Aorta (tissue), 5 donors: ENCODE results near the gene AGBL1. TPM values are rescaled to one million over a fixed set of nuclear protein-coding genes. Genes with fewer than 3 reads are reported as not detected.

ENCODE experiments used
- ATAC-seq: fragments of 200-7000 bp; cut with Tn5 transposase; one replicate; pipeline ENCODE4 v1.9.1; 2022; ENCODE audit warnings: moderate library complexity; ENCODE audit not compliant: low FRiP score
- DNase-seq, 2 donors: peaks; one replicate each; pipeline ENCODE4 v3.0.0-alpha.2; 2020
- H3K27ac ChIP-seq, 2 donors: one replicate each; pipeline ENCODE4 v1.5.1; 2013; ENCODE audit warnings: low read length in 2 of 2, mild to moderate bottlenecking in 2 of 2, moderate library complexity in 2 of 2, control low read depth in 1 of 2, inconsistent platforms in 1 of 2, low read depth in 1 of 2
- H3K27me3 ChIP-seq, 2 donors: one replicate each; pipeline ENCODE4 v1.6.1; 2013; ENCODE audit warnings: control low read depth in 1 of 2, low read length in 1 of 2, mild to moderate bottlenecking in 1 of 2, moderate library complexity in 1 of 2; ENCODE audit not compliant: insufficient read depth in 2 of 2, control insufficient read depth in 1 of 2
- H3K36me3 ChIP-seq, 2 donors: one replicate each; pipeline ENCODE4 v1.6.1; 2013; ENCODE audit warnings: control low read depth in 1 of 2, low read length in 1 of 2, mild to moderate bottlenecking in 1 of 2; ENCODE audit not compliant: insufficient read depth in 2 of 2, control insufficient read depth in 1 of 2
- H3K4me1 ChIP-seq, 2 donors: one replicate each; pipeline ENCODE4 v1.6.1; 2013; ENCODE audit warnings: low read length in 2 of 2, control low read depth in 1 of 2, mild to moderate bottlenecking in 1 of 2, moderate library complexity in 1 of 2; ENCODE audit not compliant: insufficient read depth in 2 of 2, control insufficient read depth in 1 of 2
- H3K4me3 ChIP-seq, 2 donors: one replicate each; pipeline ENCODE4 v1.5.1; 2013; ENCODE audit warnings: low read length in 2 of 2, control low read depth in 1 of 2, mild to moderate bottlenecking in 1 of 2
- H3K9me3 ChIP-seq: one replicate; pipeline ENCODE4 v1.6.1; 2013; ENCODE audit warnings: mild to moderate bottlenecking, low read length; ENCODE audit not compliant: control insufficient read depth
- WGBS, 2 donors: extraction: QIAGEN DNeasy Blood & Tissue Kit; methylation state at CpG; one replicate each; pipeline ENCODE4 v1.1.7; 2013; 5-methylcytosine and 5-hydroxymethylcytosine counted together
- intact Hi-C, 2 donors: fragments of 100-400 bp; cut with DNase I; formaldehyde crosslinking; loops; one replicate each; pipeline versions ENCODE4 v1.14.2 to v1.15.0; 2022
- polyA plus RNA-seq, 2 donors: library from polyadenylated mRNA; stranded (reverse); fragments of 200-250 nt; gene quantifications; one replicate each; pipeline ENCODE4 v1.2.3, GENCODE V29; 2013
- total RNA-seq, 2 donors: library from RNA; stranded (reverse); fragmentation: NEBNext Ultra II Directional; extraction: Animal tissue kit (Norgen Biotek cat#: 25700); gene quantifications; one replicate each; pipeline ENCODE4 v1.2.1, GENCODE V29; 2021
- donor health status: healthy with polysubstance abuse.
- donor health status: Bipolar disorder and iron deficiency.
- donor health status: DM: no; HTN: no; CAD: no.
- donor health status: DM: no; HTN: no; CAD: no.
- donor health status: DM: yes; HTN: yes; CAD: no.

Gene AGBL1
- total and polyA plus RNA-seq, 4 donors = 0.21 TPM; not detected in 3

DNA sequence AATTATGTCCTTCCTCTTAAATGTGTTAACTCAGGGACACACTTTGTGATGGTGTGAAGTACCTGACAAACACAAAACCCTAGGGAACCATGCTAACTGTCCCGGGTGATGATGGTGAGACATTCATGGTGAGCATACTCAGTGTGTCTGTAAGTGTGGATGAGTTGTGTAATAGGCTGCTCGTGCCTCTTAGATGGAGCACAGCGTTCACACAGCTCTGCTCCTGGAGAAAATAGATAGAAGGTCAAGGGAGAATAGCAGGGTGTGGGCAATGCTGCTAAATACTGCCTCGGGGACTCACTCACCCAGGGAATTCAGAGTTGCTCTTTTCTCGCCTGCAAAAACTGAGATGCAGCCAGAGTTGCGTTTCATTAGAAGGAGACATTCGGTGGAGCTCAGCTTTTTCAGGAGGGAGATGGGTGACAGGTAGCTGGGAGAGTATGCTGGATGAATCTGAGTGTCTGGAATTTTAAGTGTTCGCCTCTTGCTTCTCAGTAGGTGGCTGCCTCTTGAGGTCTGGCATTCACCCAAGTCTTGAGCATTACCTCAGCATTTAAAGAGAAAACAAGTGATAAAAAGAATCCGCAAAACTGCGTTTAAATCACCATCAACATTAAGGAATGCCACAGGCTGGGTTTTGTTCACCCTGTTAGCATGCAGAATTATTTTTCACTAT lies 813.2 kb downstream of the AGBL1 start:
- Histone ChIP-seq H3K9me3 (peaks cover 2% of the 10 kb centered on the region), H3K4me1 (no peaks in the 10 kb centered on the region), H3K27me3 (no peaks in the 10 kb centered on the region), H3K36me3 (no peaks in the 10 kb centered on the region), H3K4me3 (no peak overlapping the region), H3K27ac (no peak overlapping the region)
- WGBS, 2 donors = 27 to 35% methylated on average over 10 of the region's 10 CpGs
- ATAC-seq = no peak
- intact Hi-C loops = no loop called here
- DNase-seq = no peak

DNA sequence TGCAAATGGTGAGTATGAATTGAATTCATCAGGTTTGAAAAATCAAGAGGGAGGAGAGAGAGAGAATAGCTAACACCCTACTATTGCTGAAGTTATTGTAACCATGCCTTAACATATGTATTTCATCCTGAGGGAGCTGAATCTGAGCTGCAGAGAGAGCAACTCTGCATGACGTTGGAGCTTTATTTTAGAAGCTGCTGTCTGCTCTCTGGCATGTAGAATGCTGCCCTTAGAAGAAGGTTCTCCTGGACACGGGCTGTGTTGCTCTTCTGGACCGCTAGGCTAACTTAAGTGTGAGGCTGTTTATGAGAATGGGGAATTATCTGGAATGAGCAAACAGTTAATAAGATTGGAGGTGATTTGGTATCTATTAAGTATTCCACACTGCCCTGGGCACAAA lies 814.6 kb downstream of the AGBL1 start:
- Histone ChIP-seq H3K4me3 (no peak overlapping the region), H3K4me1 (no peaks in the 10 kb centered on the region), H3K36me3 (no peaks in the 10 kb centered on the region), H3K9me3 (peaks cover 2% of the 10 kb centered on the region), H3K27me3 (no peaks in the 10 kb centered on the region), H3K27ac (no peak overlapping the region)
- WGBS, 2 donors = 37% methylated on average over 3 of the region's 3 CpGs
- DNase-seq (no peak), ATAC-seq (no peak)
- intact Hi-C loops = no loop called here

DNA sequence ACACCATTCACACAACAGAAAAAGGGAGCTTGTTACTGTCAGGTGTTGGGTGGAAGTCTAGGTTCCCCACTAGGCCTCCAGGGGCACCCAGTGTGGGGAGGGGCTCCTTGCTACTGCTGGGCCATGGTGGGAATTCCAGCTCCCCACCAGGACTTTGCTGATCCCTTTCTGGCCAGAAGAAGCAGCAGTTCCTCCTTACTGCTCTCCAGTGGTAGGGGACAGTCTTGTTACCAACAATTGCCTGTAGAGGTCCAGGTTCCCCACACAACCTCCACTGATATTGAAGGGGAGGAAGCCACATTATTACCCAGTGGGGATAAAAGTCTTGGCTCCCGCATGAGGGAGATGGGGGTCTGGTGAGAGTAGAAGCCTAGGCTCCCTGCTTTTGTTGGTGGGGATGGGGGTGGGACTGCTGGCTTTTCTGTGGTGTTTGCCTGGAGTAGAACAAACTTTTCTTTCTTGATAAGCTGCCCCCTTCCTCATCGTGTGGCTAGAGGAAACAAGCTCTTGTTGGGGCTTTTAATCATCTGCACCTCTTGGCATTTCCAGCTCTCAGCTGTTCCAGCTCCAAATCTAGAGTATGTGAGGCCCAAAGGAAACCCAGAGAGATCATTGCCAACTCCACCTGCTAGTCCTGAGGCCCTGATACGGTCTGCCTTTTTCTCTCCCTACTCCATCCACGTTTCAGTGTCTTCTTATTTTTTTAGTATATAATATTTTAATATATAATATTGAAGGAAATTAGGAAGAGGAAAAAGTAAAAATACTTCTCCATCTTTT lies 824.2 kb downstream of the AGBL1 start:
- intact Hi-C loops = no loop called here
- Histone ChIP-seq H3K27me3 (no peaks in the 10 kb centered on the region), H3K4me1 (no peaks in the 10 kb centered on the region), H3K9me3 (no peaks in the 10 kb centered on the region), H3K27ac (no peak overlapping the region), H3K36me3 (no peaks in the 10 kb centered on the region), H3K4me3 (no peak overlapping the region)
- no peak for DNase-seq
- 39 to 50% methylated on average over 4 of the region's 4 CpGs for WGBS, 2 donors
- no peak for ATAC-seq

DNA sequence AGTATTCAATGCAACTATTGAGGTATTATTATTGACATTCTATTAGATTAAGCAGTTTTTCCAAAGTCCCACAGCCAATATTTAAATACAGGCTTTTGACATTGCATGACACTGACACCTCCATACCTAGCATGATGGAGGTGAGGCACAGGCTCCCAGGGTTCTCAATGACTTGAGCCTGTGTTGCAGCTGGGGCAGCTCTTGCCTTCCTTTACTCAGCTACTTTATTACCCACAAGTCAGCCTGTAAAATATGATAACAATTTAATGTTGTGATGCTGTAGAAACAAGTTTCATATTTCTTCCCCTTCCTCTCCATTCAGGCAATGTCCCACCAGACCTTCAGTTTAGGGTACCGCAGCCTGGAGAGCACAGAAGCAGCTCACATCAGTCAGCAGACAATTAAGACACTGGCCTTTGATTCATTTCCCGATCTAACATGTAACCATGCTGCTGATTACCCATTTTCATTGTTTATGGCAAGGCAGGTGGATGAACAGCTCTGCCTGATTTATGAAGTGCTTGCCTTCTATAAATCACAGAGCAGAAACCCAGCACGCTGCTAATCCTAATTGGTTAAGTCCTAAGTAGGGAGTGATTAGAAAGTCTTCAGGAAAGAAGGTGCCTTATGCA lies 826.1 kb downstream of the AGBL1 start:
- H3K4me3 ChIP-seq = no peak overlapping the region
- ATAC-seq (no peak), DNase-seq (no peak)
- H3K36me3 ChIP-seq = no peaks in the 10 kb centered on the region
- H3K27ac ChIP-seq = no peak overlapping the region
- WGBS, 2 donors = 27 to 59% methylated on average over 3 of the region's 3 CpGs
- H3K27me3 ChIP-seq = no peaks in the 10 kb centered on the region
- intact Hi-C loops = no loop called here
- H3K9me3 ChIP-seq = no peaks in the 10 kb centered on the region
- no peaks in the 10 kb centered on the region for H3K4me1 ChIP-seq

DNA sequence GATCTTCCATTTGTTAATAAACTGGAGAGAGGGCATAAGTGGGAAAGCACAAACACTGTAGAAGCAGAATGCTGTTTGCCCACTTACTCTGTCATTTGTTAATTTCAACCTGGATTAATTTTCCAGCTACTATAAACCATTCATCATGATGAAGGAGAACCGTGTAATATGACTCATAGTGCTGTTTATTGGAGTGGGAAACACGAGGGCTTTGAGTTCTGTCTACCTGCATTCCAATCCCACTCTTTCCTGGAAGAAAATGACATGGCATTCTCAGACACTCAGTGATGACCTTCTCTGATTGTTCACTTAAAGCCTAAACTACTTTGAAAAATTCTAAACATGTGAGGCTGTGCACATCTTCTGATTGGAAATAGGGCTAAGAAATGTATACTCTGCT lies 826.7 kb downstream of the AGBL1 start:
- H3K4me1 ChIP-seq = no peaks in the 10 kb centered on the region
- DNase-seq (no peak), ATAC-seq (no peak)
- no peak overlapping the region for H3K27ac ChIP-seq
- no peaks in the 10 kb centered on the region for H3K27me3 ChIP-seq
- H3K4me3 ChIP-seq = no peak overlapping the region
- H3K9me3 ChIP-seq = no peaks in the 10 kb centered on the region
- no peaks in the 10 kb centered on the region for H3K36me3 ChIP-seq
- WGBS, 2 donors = 8 to 14% methylated on average over 2 of the region's 2 CpGs
- intact Hi-C loops = no loop called here

DNA sequence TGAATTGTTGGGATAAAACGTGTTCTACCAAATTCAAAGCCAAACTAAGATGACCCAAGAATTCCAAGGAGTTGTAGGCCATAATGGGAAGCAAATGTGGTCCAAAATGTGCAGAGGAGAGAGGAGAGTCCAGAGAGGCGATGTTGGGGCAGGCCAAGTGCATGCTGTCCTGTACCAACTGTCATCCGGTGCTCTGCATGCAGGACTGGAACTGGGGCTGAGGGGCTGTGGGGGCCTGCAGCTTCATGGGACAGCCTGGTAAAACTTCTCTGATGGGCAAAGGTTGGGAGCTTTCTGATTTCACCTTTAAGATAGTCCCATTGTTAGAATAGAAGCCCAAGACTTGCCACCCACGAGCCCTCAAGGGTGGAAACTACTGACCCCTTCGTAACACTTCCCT lies 831.4 kb downstream of the AGBL1 start:
- ATAC-seq (no peak), DNase-seq (no peak)
- Histone ChIP-seq H3K27me3 (peaks cover 0 to 2% of the 10 kb centered on the region in 2 donors), H3K9me3 (no peaks in the 10 kb centered on the region), H3K4me3 (no peak overlapping the region), H3K27ac (no peak overlapping the region), H3K36me3 (no peaks in the 10 kb centered on the region), H3K4me1 (no peaks in the 10 kb centered on the region)
- 72 to 83% methylated on average over 5 of the region's 5 CpGs for WGBS, 2 donors
- intact Hi-C loops = loop anchor here (10.0 kb wide), 2 partner anchors 1364 to 1544 kb away; no protein-coding TSS in a partner anchor

DNA sequence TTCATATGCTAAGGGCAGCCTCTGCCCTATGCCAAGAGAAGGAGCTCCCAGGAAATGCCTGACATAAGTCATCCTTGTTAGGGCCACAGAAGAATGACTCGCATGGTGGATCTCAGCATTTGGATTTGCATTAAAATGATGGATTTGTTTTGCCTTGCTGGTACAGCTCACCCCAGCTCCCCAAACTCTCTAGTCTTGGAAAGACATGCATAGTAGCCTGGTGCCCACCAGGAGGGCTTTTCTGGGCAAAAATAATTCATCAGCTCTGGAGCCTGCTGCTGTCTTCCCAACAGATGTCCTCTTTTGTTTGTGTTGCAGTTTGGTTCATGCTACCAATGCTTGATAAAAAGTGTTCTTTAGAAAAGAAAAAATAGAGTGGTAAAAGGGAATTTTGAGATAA lies 833.0 kb downstream of the AGBL1 start:
- no peaks in the 10 kb centered on the region for H3K36me3 ChIP-seq
- intact Hi-C loops = loop anchor here (10.0 kb wide), 2 partner anchors 1362 to 1542 kb away; no protein-coding TSS in a partner anchor
- no peak overlapping the region for H3K4me3 ChIP-seq
- H3K9me3 ChIP-seq = no peaks in the 10 kb centered on the region
- H3K27me3 ChIP-seq = peaks cover 0 to 2% of the 10 kb centered on the region in 2 donors
- DNase-seq = no peak
- no peak overlapping the region for H3K27ac ChIP-seq
- ATAC-seq = no peak
- 73 to 80% methylated on average over 1 of the region's 1 CpG for WGBS, 2 donors
- H3K4me1 ChIP-seq = no peaks in the 10 kb centered on the region

DNA sequence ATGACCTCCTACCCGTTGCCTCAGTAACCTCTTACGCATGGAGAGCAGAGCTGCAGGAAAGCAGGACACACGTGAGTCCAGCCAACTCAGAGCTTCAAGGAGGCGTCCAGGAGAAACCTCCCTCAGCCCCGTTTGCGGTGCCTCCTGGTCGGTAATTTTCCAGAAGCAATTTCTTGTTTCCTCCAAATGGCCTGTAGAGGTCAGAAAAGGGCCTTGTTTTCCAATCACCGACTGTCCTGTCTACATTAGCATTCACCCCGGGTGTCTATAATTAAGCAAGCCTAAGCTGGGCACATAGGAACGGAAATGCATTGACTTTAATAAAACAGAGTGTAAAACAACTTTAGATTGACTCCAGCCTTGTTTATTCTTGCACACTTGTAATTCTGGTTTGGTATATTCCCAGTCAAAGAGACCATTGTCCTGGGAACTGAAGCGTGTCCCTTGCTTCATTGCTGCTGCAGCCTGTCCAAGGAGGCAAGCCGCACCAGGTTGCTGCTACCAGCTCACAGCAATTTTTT lies 836.2 kb downstream of the AGBL1 start:
- no peaks in the 10 kb centered on the region for H3K36me3 ChIP-seq
- WGBS, 2 donors = 18 to 19% methylated on average over 12 of the region's 12 CpGs
- intact Hi-C loops = loop anchor here (10.0 kb wide), 2 partner anchors 1359 to 1539 kb away; no protein-coding TSS in a partner anchor
- H3K9me3 ChIP-seq = no peaks in the 10 kb centered on the region
- H3K27me3 ChIP-seq = peaks cover 0 to 2% of the 10 kb centered on the region in 2 donors
- H3K4me1 ChIP-seq = no peaks in the 10 kb centered on the region
- H3K27ac ChIP-seq = no peak overlapping the region
- DNase-seq (no peak), ATAC-seq (peak; percentile 54)
- H3K4me3 ChIP-seq = no peak overlapping the region
